ENCODE measurements around the gene ASCC3. TPM values are rescaled to one million over a fixed set of nuclear protein-coding genes. Genes with fewer than 3 reads are reported as not detected.
"Not testable (repeated sequence)": the region's sequence is repeated elsewhere in the genome, so short reads cannot be mapped to it uniquely, and the experiment has no call there.

Gene ASCC3
- total RNA-seq, 4 donors from 2014 or later: 15.7 to 39.9 (median 29.3) TPM

GRCh38 chr6:100892116-100892515 is 11.0 kb upstream of the ASCC3 start:
- in situ Hi-C loops (cut with MboI; ENCODE audit: low pct_ligation_motif_present in 1 of 4, low pct_unique_long_range_greater_than_20kb in 1 of 4, low sequenced_read_pairs in 3 of 4): no loop called here
- WGBS, 2 donors (ENCODE audit: low coverage in 1 of 2): 85 to 92% methylated on average over 2 to 3 of the region's 3 CpGs
- no peak for TF ChIP-seq CTCF (IDR thresholded peaks at IDR 0.05)
- TF ChIP-seq POLR2AphosphoS5 (IDR thresholded peaks at IDR 0.05): no peak
- TF ChIP-seq POLR2A (IDR thresholded peaks at IDR 0.05): no peak
- TF ChIP-seq EP300 (IDR thresholded peaks at IDR 0.05; ENCODE audit: low read depth): no peak

GRCh38 chr6:100891079-100891478 is 9.9 kb upstream of the ASCC3 start:
- DNase-seq: no peak
- no peak overlapping the region for H3K27ac ChIP-seq
- in situ Hi-C loops (cut with MboI; ENCODE audit: low pct_ligation_motif_present in 1 of 4, low pct_unique_long_range_greater_than_20kb in 1 of 4, low sequenced_read_pairs in 3 of 4): no loop called here
- H3K4me3 ChIP-seq: no peak overlapping the region
- TF ChIP-seq POLR2A (IDR thresholded peaks at IDR 0.05) (no peak), EP300 (IDR thresholded peaks at IDR 0.05; ENCODE audit: low read depth) (no peak), CTCF (IDR thresholded peaks at IDR 0.05) (no peak), POLR2AphosphoS5 (IDR thresholded peaks at IDR 0.05) (no peak)
- WGBS, 2 donors (ENCODE audit: low coverage in 1 of 2): 85 to 88% methylated on average over 1 of the region's 1 CpG
- no peaks in the 10 kb centered on the region for H3K27me3 ChIP-seq
- H3K9me3 ChIP-seq: no peaks in the 10 kb centered on the region
- intact Hi-C loops (cut with DNase I; ENCODE audit: low total_unique reads): no loop called here
- H3K4me1 ChIP-seq: no peaks in the 10 kb centered on the region
- H3K36me3 ChIP-seq: no peaks in the 10 kb centered on the region

More at GRCh38 chr6:100892116-100892515, 11.0 kb upstream of the ASCC3 start:
- no peak for DNase-seq
- Histone ChIP-seq H3K27me3 (no peaks in the 10 kb centered on the region), H3K36me3 (no peaks in the 10 kb centered on the region), H3K4me1 (no peaks in the 10 kb centered on the region), H3K9me3 (no peaks in the 10 kb centered on the region), H3K27ac (no peak overlapping the region), H3K4me3 (no peak overlapping the region)
- intact Hi-C loops (cut with DNase I; ENCODE audit: low total_unique reads): no loop called here

GRCh38 chr6:100890646-100891045 is 9.5 kb upstream of the ASCC3 start:
- H3K36me3 ChIP-seq; H3K27ac ChIP-seq; DNase-seq; H3K9me3 ChIP-seq; H3K4me3 ChIP-seq; H3K27me3 ChIP-seq; H3K4me1 ChIP-seq; intact Hi-C loops (cut with DNase I; ENCODE audit: low total_unique reads); in situ Hi-C loops (cut with MboI; ENCODE audit: low pct_ligation_motif_present in 1 of 4, low pct_unique_long_range_greater_than_20kb in 1 of 4, low sequenced_read_pairs in 3 of 4): not testable (repeated sequence)
- WGBS, 2 donors (ENCODE audit: low coverage in 1 of 2): 90% methylated on average over 1 of the region's 1 CpG

GRCh38 chr6:100889351-100889750 is 8.2 kb upstream of the ASCC3 start:
- H3K27ac ChIP-seq: no peak overlapping the region
- WGBS, 2 donors (ENCODE audit: low coverage in 1 of 2): 95% methylated on average over 13 of the region's 13 CpGs; no CpG with 5 or more reads in 1 of the 2 donors
- no peak for TF ChIP-seq CTCF (IDR thresholded peaks at IDR 0.05)
- no peak for TF ChIP-seq EP300 (IDR thresholded peaks at IDR 0.05; ENCODE audit: low read depth)
- TF ChIP-seq POLR2AphosphoS5 (IDR thresholded peaks at IDR 0.05): no peak
- H3K36me3 ChIP-seq: no peaks in the 10 kb centered on the region
- H3K9me3 ChIP-seq: no peaks in the 10 kb centered on the region
- in situ Hi-C loops (cut with MboI; ENCODE audit: low pct_ligation_motif_present in 1 of 4, low pct_unique_long_range_greater_than_20kb in 1 of 4, low sequenced_read_pairs in 3 of 4): no loop called here
- H3K4me1 ChIP-seq: no peaks in the 10 kb centered on the region
- no peak for DNase-seq
- intact Hi-C loops (cut with DNase I; ENCODE audit: low total_unique reads): no loop called here
- no peaks in the 10 kb centered on the region for H3K27me3 ChIP-seq
- no peak overlapping the region for H3K4me3 ChIP-seq

GRCh38 chr6:100886076-100886475 is 4.9 kb upstream of the ASCC3 start:
- Histone ChIP-seq H3K36me3 (no peaks in the 10 kb centered on the region), H3K9me3 (no peaks in the 10 kb centered on the region), H3K27me3 (no peaks in the 10 kb centered on the region), H3K4me1 (peaks cover 0 to 8% (median 6%) of the 10 kb centered on the region in 4 donors), H3K27ac (no peak overlapping the region), H3K4me3 (no peak overlapping the region)
- no peak for DNase-seq
- intact Hi-C loops (cut with DNase I; ENCODE audit: low total_unique reads): no loop called here
- in situ Hi-C loops (cut with MboI; ENCODE audit: low pct_ligation_motif_present in 1 of 4, low pct_unique_long_range_greater_than_20kb in 1 of 4, low sequenced_read_pairs in 3 of 4): no loop called here
- no peak for TF ChIP-seq CTCF (IDR thresholded peaks at IDR 0.05)
- no peak for TF ChIP-seq EP300 (IDR thresholded peaks at IDR 0.05; ENCODE audit: low read depth)
- no peak for TF ChIP-seq POLR2A (IDR thresholded peaks at IDR 0.05)
- no peak for TF ChIP-seq POLR2AphosphoS5 (IDR thresholded peaks at IDR 0.05)
- 71 to 100% methylated on average over 1 of the region's 1 CpG for WGBS, 2 donors (ENCODE audit: low coverage in 1 of 2)

Data from transverse colon (tissue), 4 donors.